Subcutaneous adipose tissue (tissue), 4 donors: ENCODE measurements around the gene C19orf73. TPM values are rescaled to one million over a fixed set of nuclear protein-coding genes. Genes with fewer than 3 reads are reported as not detected.

Experiments used
- CTCF ChIP-seq: fragments of 450-650 bp; IDR thresholded peaks from one replicate; pipeline ENCODE4 v1.5.1; 2016; ENCODE audit warnings: low read depth, mild to moderate bottlenecking, control low read depth, antibody characterized with exemption, moderate library complexity
- total RNA-seq, 4 donors: library from RNA; depleted of rRNA; stranded (reverse); fragments of >200 nt; gene quantifications; one replicate each; pipeline ENCODE4 v1.1.0, GENCODE V29; 2016

Gene C19orf73
- total RNA-seq, 4 donors from 2014 or later, result 1.1 to 6.5 (median 1.5) TPM; not detected in 1

GRCh38 chr19:49133621-49134454 lies 14.9 kb upstream of the C19orf73 start:
- TF ChIP-seq CTCF, result no peak

- TF ChIP-seq CTCF, result no peak
Measured at GRCh38 chr19:49132974-49133609, 14.1 kb upstream of the C19orf73 start.

- no peak for TF ChIP-seq CTCF
Measured at GRCh38 chr19:49130325-49130724, 11.4 kb upstream of the C19orf73 start.

GRCh38 chr19:49129238-49129583 lies 10.3 kb upstream of the C19orf73 start:
- no peak for TF ChIP-seq CTCF

- no peak for TF ChIP-seq CTCF
Measured at GRCh38 chr19:49128545-49129237, 9.7 kb upstream of the C19orf73 start.

- TF ChIP-seq CTCF, result no peak
Measured at GRCh38 chr19:49127674-49128544, 9.0 kb upstream of the C19orf73 start.
